GM21528 (cell line): ENCODE data around the gene ENO1.

Experiments used
- ATAC-seq: cut with Tn5 transposase; IDR thresholded peaks from one replicate; pipeline ENCODE4 v1.9.1; 2021; ENCODE audit warnings: mild to moderate bottlenecking, moderate library complexity; ENCODE audit not compliant: unreplicated experiment, low FRiP score

Gene ENO1

GRCh38 chr1:8816264-8816663 lies 62.2 kb downstream of the ENO1 start:
- no peak for ATAC-seq

GRCh38 chr1:8815582-8816151 lies 62.8 kb downstream of the ENO1 start:
- ATAC-seq, result no peak

GRCh38 chr1:8814865-8815264 lies 63.6 kb downstream of the ENO1 start:
- ATAC-seq, result no peak

GRCh38 chr1:8813991-8814390 lies 64.5 kb downstream of the ENO1 start:
- no peak for ATAC-seq

GRCh38 chr1:8813016-8813763 lies 65.3 kb downstream of the ENO1 start:
- no peak for ATAC-seq

- no peak for ATAC-seq
These were observed 66.4 kb downstream of the ENO1 start for GRCh38 chr1:8812081-8812480.
